ENCODE data around the gene DNAH6. TPM values are rescaled to one million over a fixed set of nuclear protein-coding genes. Genes with fewer than 3 reads are reported as not detected.

Gene DNAH6
- total RNA-seq, 4 donors from 2014 or later: 0.04 to 0.67 (median 0.27) TPM

GRCh38 chr2:84811839-84812431, 295.6 kb downstream of the DNAH6 start:
- no peak for TF ChIP-seq CTCF (IDR thresholded peaks at IDR 0.05)
- no peak for TF ChIP-seq POLR2A (IDR thresholded peaks at IDR 0.05)
- TF ChIP-seq POLR2AphosphoS5 (IDR thresholded peaks at IDR 0.05): no peak
- no peak for TF ChIP-seq EP300 (IDR thresholded peaks at IDR 0.05)
- H3K9me3 ChIP-seq: peaks cover 0 to 4% (median 0%) of the 10 kb centered on the region in 3 donors
- no peaks in the 10 kb centered on the region for H3K4me1 ChIP-seq
- no peaks in the 10 kb centered on the region for H3K27me3 ChIP-seq
- no peaks in the 10 kb centered on the region for H3K36me3 ChIP-seq
- 83 to 95% methylated on average over 1 to 6 of the region's 6 CpGs for WGBS, 2 donors (ENCODE audit: low coverage in 1 of 2)
- no peak overlapping the region for H3K4me3 ChIP-seq
- no peak for ATAC-seq
- no peak overlapping the region for H3K27ac ChIP-seq

- 44 to 80% methylated on average over 3 of the region's 3 CpGs for WGBS, 2 donors (ENCODE audit: low coverage in 1 of 2)
- H3K27ac ChIP-seq: no peak overlapping the region
- H3K4me1 ChIP-seq: no peaks in the 10 kb centered on the region
- no peaks in the 10 kb centered on the region for H3K9me3 ChIP-seq
- no peaks in the 10 kb centered on the region for H3K36me3 ChIP-seq
- H3K27me3 ChIP-seq: no peaks in the 10 kb centered on the region
- TF ChIP-seq POLR2A (IDR thresholded peaks at IDR 0.05) (no peak), EP300 (IDR thresholded peaks at IDR 0.05) (no peak), CTCF (IDR thresholded peaks at IDR 0.05) (no peak)
- no peak overlapping the region for H3K4me3 ChIP-seq
- ATAC-seq: no peak
These were observed 298.8 kb downstream of the DNAH6 start for GRCh38 chr2:84815146-84815545.

GRCh38 chr2:84816426-84817026, 300.2 kb downstream of the DNAH6 start:
- Histone ChIP-seq H3K4me1 (no peaks in the 10 kb centered on the region), H3K9me3 (no peaks in the 10 kb centered on the region), H3K36me3 (no peaks in the 10 kb centered on the region), H3K27ac (no peak overlapping the region), H3K27me3 (no peaks in the 10 kb centered on the region), H3K4me3 (no peak overlapping the region)
- ATAC-seq: no peak
- WGBS, 2 donors (ENCODE audit: low coverage in 1 of 2): 89 to 97% methylated on average over 3 to 6 of the region's 6 CpGs
- TF ChIP-seq POLR2A (IDR thresholded peaks at IDR 0.05): no peak
- no peak for TF ChIP-seq CTCF (IDR thresholded peaks at IDR 0.05)
- TF ChIP-seq POLR2AphosphoS5 (IDR thresholded peaks at IDR 0.05): no peak
- TF ChIP-seq EP300 (IDR thresholded peaks at IDR 0.05): no peak

GRCh38 chr2:84817239-84817655, 300.9 kb downstream of the DNAH6 start:
- no peaks in the 10 kb centered on the region for H3K9me3 ChIP-seq
- 69 to 73% methylated on average over 1 to 2 of the region's 2 CpGs for WGBS, 2 donors (ENCODE audit: low coverage in 1 of 2)
- TF ChIP-seq POLR2A (IDR thresholded peaks at IDR 0.05) (no peak), EP300 (IDR thresholded peaks at IDR 0.05) (no peak), POLR2AphosphoS5 (IDR thresholded peaks at IDR 0.05) (no peak), CTCF (IDR thresholded peaks at IDR 0.05) (no peak)
- no peaks in the 10 kb centered on the region for H3K36me3 ChIP-seq
- no peak for ATAC-seq
- H3K4me1 ChIP-seq: no peaks in the 10 kb centered on the region
- H3K4me3 ChIP-seq: no peak overlapping the region
- no peaks in the 10 kb centered on the region for H3K27me3 ChIP-seq
- H3K27ac ChIP-seq: no peak overlapping the region

- 90 to 100% methylated on average over 1 to 2 of the region's 7 CpGs for WGBS, 2 donors (ENCODE audit: low coverage in 1 of 2)
- Histone ChIP-seq H3K36me3 (no peaks in the 10 kb centered on the region), H3K27me3 (no peaks in the 10 kb centered on the region), H3K4me3 (no peak overlapping the region), H3K4me1 (no peaks in the 10 kb centered on the region), H3K9me3 (no peaks in the 10 kb centered on the region), H3K27ac (no peak overlapping the region)
- no peak for TF ChIP-seq POLR2A (IDR thresholded peaks at IDR 0.05)
- TF ChIP-seq EP300 (IDR thresholded peaks at IDR 0.05): no peak
- no peak for TF ChIP-seq POLR2AphosphoS5 (IDR thresholded peaks at IDR 0.05)
- TF ChIP-seq CTCF (IDR thresholded peaks at IDR 0.05): no peak
- ATAC-seq: no peak
These were observed 305.5 kb downstream of the DNAH6 start for GRCh38 chr2:84821806-84822205.

Measured in gastroesophageal sphincter (tissue), 4 donors.